GM21423 (cell line): ENCODE data around the gene KIAA1958.

Source experiments
- ATAC-seq: cut with Tn5 transposase; IDR thresholded peaks from one replicate; pipeline ENCODE4 v1.9.1; 2021; ENCODE audit warnings: mild to moderate bottlenecking, moderate library complexity; ENCODE audit not compliant: unreplicated experiment

KIAA1958 gene

GRCh38 chr9:112526973-112527372, 40.3 kb downstream of the KIAA1958 start:
- ATAC-seq, result no peak

- no peak for ATAC-seq
These were observed 41.3 kb downstream of the KIAA1958 start for GRCh38 chr9:112527959-112528358.

- ATAC-seq, result no peak
These were observed 42.7 kb downstream of the KIAA1958 start for GRCh38 chr9:112529316-112529715.

- ATAC-seq, result no peak
These were observed 44.2 kb downstream of the KIAA1958 start for GRCh38 chr9:112530751-112531205.

GRCh38 chr9:112531666-112532282, 45.1 kb downstream of the KIAA1958 start:
- no peak for ATAC-seq

- no peak for ATAC-seq
These were observed 45.8 kb downstream of the KIAA1958 start for GRCh38 chr9:112532427-112532826.

GRCh38 chr9:112533660-112534059, 47.0 kb downstream of the KIAA1958 start:
- no peak for ATAC-seq

GRCh38 chr9:112535301-112535700, 48.7 kb downstream of the KIAA1958 start:
- ATAC-seq, result no peak

GRCh38 chr9:112535811-112536210, 49.2 kb downstream of the KIAA1958 start:
- ATAC-seq, result no peak

- no peak for ATAC-seq
These were observed 50.9 kb downstream of the KIAA1958 start for GRCh38 chr9:112537561-112537960.

GRCh38 chr9:112540800-112541199, 54.2 kb downstream of the KIAA1958 start:
- ATAC-seq, result no peak

GRCh38 chr9:112541685-112542084, 55.1 kb downstream of the KIAA1958 start:
- no peak for ATAC-seq

GRCh38 chr9:112542593-112543292, 56.1 kb downstream of the KIAA1958 start:
- ATAC-seq, result no peak

GRCh38 chr9:112544477-112544876, 57.9 kb downstream of the KIAA1958 start:
- no peak for ATAC-seq

GRCh38 chr9:112545237-112545636, 58.6 kb downstream of the KIAA1958 start:
- no peak for ATAC-seq

- ATAC-seq, result no peak
These were observed 59.8 kb downstream of the KIAA1958 start for GRCh38 chr9:112546149-112547012.

GRCh38 chr9:112548051-112548440, 61.4 kb downstream of the KIAA1958 start:
- no peak for ATAC-seq

GRCh38 chr9:112548836-112549595, 62.4 kb downstream of the KIAA1958 start:
- no peak for ATAC-seq

GRCh38 chr9:112550531-112550930, 63.9 kb downstream of the KIAA1958 start:
- no peak for ATAC-seq

GRCh38 chr9:112551641-112552040, 65.0 kb downstream of the KIAA1958 start:
- ATAC-seq, result no peak
